GM18511 (cell line): ENCODE measurements around the gene LRRC3B.
"Not testable (repeated sequence)": the region's sequence is repeated elsewhere in the genome, so short reads cannot be mapped to it uniquely, and the experiment has no call there.

Experiments used
- ATAC-seq: cut with Tn5 transposase; IDR thresholded peaks from one replicate; pipeline ENCODE4 v1.9.1; 2021; ENCODE audit warnings: mild to moderate bottlenecking, moderate library complexity; ENCODE audit not compliant: unreplicated experiment

The LRRC3B gene

GRCh38 chr3:26622621-26623418 is at the start of gene LRRC3B:
TSS of gene LRRC3B (plus strand) at chr3:26622772. CDS start at chr3:26709673, 86,901 bp downstream.
- no peak for ATAC-seq

GRCh38 chr3:26574766-26575165 is 47.8 kb upstream of the LRRC3B start:
- no peak for ATAC-seq

- ATAC-seq: no peak
Measured at GRCh38 chr3:26579116-26579515, 43.5 kb upstream of the LRRC3B start.

GRCh38 chr3:26587571-26587970 is 35.0 kb upstream of the LRRC3B start:
- ATAC-seq: no peak

GRCh38 chr3:26588931-26589330 is 33.6 kb upstream of the LRRC3B start:
- ATAC-seq: no peak

- ATAC-seq: no peak
Measured at GRCh38 chr3:26589678-26590077, 32.9 kb upstream of the LRRC3B start.

- ATAC-seq: no peak
Measured at GRCh38 chr3:26590919-26591484, 31.6 kb upstream of the LRRC3B start.

- ATAC-seq: no peak
Measured at GRCh38 chr3:26591926-26592325, 30.6 kb upstream of the LRRC3B start.

- ATAC-seq: no peak
Measured at GRCh38 chr3:26592451-26592850, 30.1 kb upstream of the LRRC3B start.

- no peak for ATAC-seq
Measured at GRCh38 chr3:26596335-26596734, 26.2 kb upstream of the LRRC3B start.

- ATAC-seq: not testable (repeated sequence)
Measured at GRCh38 chr3:26603311-26603710, 19.3 kb upstream of the LRRC3B start.

- not testable (repeated sequence) for ATAC-seq
Measured at GRCh38 chr3:26603771-26604170, 18.8 kb upstream of the LRRC3B start.

- ATAC-seq: no peak
Measured at GRCh38 chr3:26614006-26614685, 8.4 kb upstream of the LRRC3B start.

GRCh38 chr3:26621176-26621575 is 1.4 kb upstream of the LRRC3B start:
- no peak for ATAC-seq

GRCh38 chr3:26621906-26622620 is 509 bp upstream of the LRRC3B start:
- ATAC-seq: no peak

- ATAC-seq: no peak
Measured at GRCh38 chr3:26623419-26624208, 1.0 kb downstream of the LRRC3B start.

GRCh38 chr3:26624209-26624765 is 1.7 kb downstream of the LRRC3B start:
- no peak for ATAC-seq

GRCh38 chr3:26625187-26625586 is 2.6 kb downstream of the LRRC3B start:
- ATAC-seq: no peak

- no peak for ATAC-seq
Measured at GRCh38 chr3:26627080-26627479, 4.5 kb downstream of the LRRC3B start.

GRCh38 chr3:26628915-26629314 is 6.3 kb downstream of the LRRC3B start:
- ATAC-seq: no peak
